ENCODE data around the gene EEF2. TPM values are rescaled to one million over a fixed set of nuclear protein-coding genes. Genes with fewer than 3 reads are reported as not detected.

The EEF2 gene
- total RNA-seq, 4 donors from 2014 or later: 1,423 to 2,137 (median 2,023) TPM

- no peaks in the 10 kb centered on the region for H3K9me3 ChIP-seq
- 100% methylated on average over 2 of the region's 11 CpGs for WGBS
- TF ChIP-seq CTCF (IDR thresholded peaks at IDR 0.05): no peak
- no peak for TF ChIP-seq POLR2AphosphoS5 (IDR thresholded peaks at IDR 0.05)
- no peak for TF ChIP-seq EP300 (IDR thresholded peaks at IDR 0.05)
- no peak for TF ChIP-seq POLR2A (IDR thresholded peaks at IDR 0.05)
- no peak for DNase-seq (ENCODE audit: low spot score in 2 of 2)
- peak overlapping the region; percentile 5 for H3K27ac ChIP-seq
- H3K36me3 ChIP-seq: peaks cover 77% of the 10 kb centered on the region
- no peak overlapping the region for H3K4me3 ChIP-seq
- peaks cover 7% of the 10 kb centered on the region for H3K4me1 ChIP-seq
- no peaks in the 10 kb centered on the region for H3K27me3 ChIP-seq
Observed at GRCh38 chr19:4031420-4031819, 46.2 kb upstream of the EEF2 start.

GRCh38 chr19:4030981-4031380 lies 45.7 kb upstream of the EEF2 start:
- no peaks in the 10 kb centered on the region for H3K9me3 ChIP-seq
- no peak overlapping the region for H3K27ac ChIP-seq
- peaks cover 7% of the 10 kb centered on the region for H3K4me1 ChIP-seq
- WGBS: no CpG with 5 or more reads among the region's 9 CpGs
- no peaks in the 10 kb centered on the region for H3K27me3 ChIP-seq
- no peak for DNase-seq (ENCODE audit: low spot score in 2 of 2)
- H3K36me3 ChIP-seq: peaks cover 78% of the 10 kb centered on the region
- TF ChIP-seq POLR2AphosphoS5 (IDR thresholded peaks at IDR 0.05): no peak
- TF ChIP-seq POLR2A (IDR thresholded peaks at IDR 0.05): no peak
- no peak for TF ChIP-seq CTCF (IDR thresholded peaks at IDR 0.05)
- no peak for TF ChIP-seq EP300 (IDR thresholded peaks at IDR 0.05)
- no peak overlapping the region for H3K4me3 ChIP-seq

GRCh38 chr19:4030552-4030951 lies 45.3 kb upstream of the EEF2 start:
- H3K36me3 ChIP-seq: peaks cover 75% of the 10 kb centered on the region
- no peaks in the 10 kb centered on the region for H3K9me3 ChIP-seq
- TF ChIP-seq CTCF (IDR thresholded peaks at IDR 0.05) (no peak), POLR2AphosphoS5 (IDR thresholded peaks at IDR 0.05) (no peak), POLR2A (IDR thresholded peaks at IDR 0.05) (no peak), EP300 (IDR thresholded peaks at IDR 0.05) (no peak)
- no peak overlapping the region for H3K27ac ChIP-seq
- H3K27me3 ChIP-seq: no peaks in the 10 kb centered on the region
- peaks cover 7% of the 10 kb centered on the region for H3K4me1 ChIP-seq
- no peak for DNase-seq (ENCODE audit: low spot score in 2 of 2)
- H3K4me3 ChIP-seq: no peak overlapping the region
- 95% methylated on average over 6 of the region's 6 CpGs for WGBS

GRCh38 chr19:4029247-4029614 lies 44.0 kb upstream of the EEF2 start:
- Histone ChIP-seq H3K4me3 (no peak overlapping the region), H3K4me1 (peaks cover 7% of the 10 kb centered on the region), H3K36me3 (peaks cover 73% of the 10 kb centered on the region), H3K9me3 (no peaks in the 10 kb centered on the region), H3K27me3 (no peaks in the 10 kb centered on the region), H3K27ac (no peak overlapping the region)
- WGBS: 94% methylated on average over 18 of the region's 18 CpGs
- DNase-seq (ENCODE audit: low spot score in 2 of 2): no peak
- no peak for TF ChIP-seq POLR2A (IDR thresholded peaks at IDR 0.05)
- no peak for TF ChIP-seq EP300 (IDR thresholded peaks at IDR 0.05)
- no peak for TF ChIP-seq CTCF (IDR thresholded peaks at IDR 0.05)
- TF ChIP-seq POLR2AphosphoS5 (IDR thresholded peaks at IDR 0.05): no peak

- H3K27ac ChIP-seq: no peak overlapping the region
- H3K27me3 ChIP-seq: no peaks in the 10 kb centered on the region
- peaks cover 73% of the 10 kb centered on the region for H3K36me3 ChIP-seq
- TF ChIP-seq EP300 (IDR thresholded peaks at IDR 0.05) (no peak), POLR2AphosphoS5 (IDR thresholded peaks at IDR 0.05) (no peak), POLR2A (IDR thresholded peaks at IDR 0.05) (no peak), CTCF (IDR thresholded peaks at IDR 0.05) (no peak)
- 93% methylated on average over 31 of the region's 48 CpGs for WGBS
- no peaks in the 10 kb centered on the region for H3K9me3 ChIP-seq
- H3K4me3 ChIP-seq: no peak overlapping the region
- DNase-seq (ENCODE audit: low spot score in 2 of 2): no peak
- H3K4me1 ChIP-seq: peaks cover 7% of the 10 kb centered on the region
Observed at GRCh38 chr19:4028334-4029246, 43.3 kb upstream of the EEF2 start.

Data from suprapubic skin (tissue), 4 donors.